Stimulated activated CD4-positive, alpha-beta T cell treated with anti-CD3 and anti-CD28 coated beads, TNF-alpha, amount 100 ng/mL, for 1 hour (primary cell): ENCODE results near the gene RMC1.

ENCODE experiments used
- DNase-seq, 3 donors: peaks; one replicate each; pipeline ENCODE4 v3.0.0-alpha.2; 2020; ENCODE audit warnings: low read depth in 3 of 3, low spot score in 1 of 3

The RMC1 gene

GRCh38 chr18:23529604-23530003 lies 26.3 kb downstream of the RMC1 start:
- no peak for DNase-seq

GRCh38 chr18:23530195-23530594 lies 26.9 kb downstream of the RMC1 start:
- no peak for DNase-seq

GRCh38 chr18:23531912-23532311 lies 28.6 kb downstream of the RMC1 start:
- no peak for DNase-seq

GRCh38 chr18:23532848-23533247 lies 29.5 kb downstream of the RMC1 start:
- no peak for DNase-seq

- DNase-seq = no peak
These were observed 31.0 kb downstream of the RMC1 start for GRCh38 chr18:23534276-23534675.

GRCh38 chr18:23536204-23536603 lies 32.9 kb downstream of the RMC1 start:
- DNase-seq = no peak

GRCh38 chr18:23537274-23537673 lies 34.0 kb downstream of the RMC1 start:
- no peak for DNase-seq

GRCh38 chr18:23538001-23538400 lies 34.7 kb downstream of the RMC1 start:
- DNase-seq = no peak

GRCh38 chr18:23538870-23539269 lies 35.6 kb downstream of the RMC1 start:
- no peak for DNase-seq

- DNase-seq = no peak
These were observed 36.0 kb downstream of the RMC1 start for GRCh38 chr18:23539296-23539695.

- DNase-seq = no peak
These were observed 36.7 kb downstream of the RMC1 start for GRCh38 chr18:23539911-23540525.

GRCh38 chr18:23540867-23541266 lies 37.6 kb downstream of the RMC1 start:
- DNase-seq = no peak

- no peak for DNase-seq
These were observed 38.2 kb downstream of the RMC1 start for GRCh38 chr18:23541349-23542093.

GRCh38 chr18:23542461-23542860 lies 39.1 kb downstream of the RMC1 start:
- DNase-seq = no peak

GRCh38 chr18:23545247-23545789 lies 42.0 kb downstream of the RMC1 start:
- DNase-seq = no peak

GRCh38 chr18:23547306-23547705 lies 44.0 kb downstream of the RMC1 start:
- DNase-seq = no peak

GRCh38 chr18:23547846-23548245 lies 44.5 kb downstream of the RMC1 start:
- DNase-seq = no peak

- no peak for DNase-seq
These were observed 45.0 kb downstream of the RMC1 start for GRCh38 chr18:23548275-23548674.

- no peak for DNase-seq
These were observed 45.4 kb downstream of the RMC1 start for GRCh38 chr18:23548719-23549118.

- DNase-seq = no peak
These were observed 47.6 kb downstream of the RMC1 start for GRCh38 chr18:23550898-23551297.

GRCh38 chr18:23551978-23552377 lies 48.7 kb downstream of the RMC1 start:
- DNase-seq = no peak

- DNase-seq = no peak
These were observed 49.2 kb downstream of the RMC1 start for GRCh38 chr18:23552505-23552904.

- no peak for DNase-seq
These were observed 50.6 kb downstream of the RMC1 start for GRCh38 chr18:23553887-23554286.
